ENCODE results near the gene EDC4.

DNA sequence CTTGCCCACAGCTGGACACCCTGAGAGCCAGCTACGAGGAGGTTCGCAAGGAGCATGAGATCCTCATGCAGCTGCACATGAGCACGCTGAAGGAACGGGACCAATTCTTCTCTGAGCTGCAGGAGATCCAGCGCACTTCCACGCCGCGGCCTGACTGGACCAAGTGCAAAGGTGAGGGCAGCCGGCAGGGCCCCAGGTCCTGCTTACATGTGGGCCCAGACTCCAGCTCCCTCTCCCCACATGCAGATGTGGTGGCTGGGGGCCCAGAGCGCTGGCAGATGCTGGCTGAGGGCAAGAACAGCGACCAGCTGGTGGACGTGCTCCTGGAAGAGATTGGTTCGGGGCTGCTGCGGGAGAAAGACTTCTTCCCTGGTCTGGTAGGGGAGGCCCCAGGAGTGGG lies 46.9 kb upstream of the EDC4 start:
- TF ChIP-seq, protein P1, sequence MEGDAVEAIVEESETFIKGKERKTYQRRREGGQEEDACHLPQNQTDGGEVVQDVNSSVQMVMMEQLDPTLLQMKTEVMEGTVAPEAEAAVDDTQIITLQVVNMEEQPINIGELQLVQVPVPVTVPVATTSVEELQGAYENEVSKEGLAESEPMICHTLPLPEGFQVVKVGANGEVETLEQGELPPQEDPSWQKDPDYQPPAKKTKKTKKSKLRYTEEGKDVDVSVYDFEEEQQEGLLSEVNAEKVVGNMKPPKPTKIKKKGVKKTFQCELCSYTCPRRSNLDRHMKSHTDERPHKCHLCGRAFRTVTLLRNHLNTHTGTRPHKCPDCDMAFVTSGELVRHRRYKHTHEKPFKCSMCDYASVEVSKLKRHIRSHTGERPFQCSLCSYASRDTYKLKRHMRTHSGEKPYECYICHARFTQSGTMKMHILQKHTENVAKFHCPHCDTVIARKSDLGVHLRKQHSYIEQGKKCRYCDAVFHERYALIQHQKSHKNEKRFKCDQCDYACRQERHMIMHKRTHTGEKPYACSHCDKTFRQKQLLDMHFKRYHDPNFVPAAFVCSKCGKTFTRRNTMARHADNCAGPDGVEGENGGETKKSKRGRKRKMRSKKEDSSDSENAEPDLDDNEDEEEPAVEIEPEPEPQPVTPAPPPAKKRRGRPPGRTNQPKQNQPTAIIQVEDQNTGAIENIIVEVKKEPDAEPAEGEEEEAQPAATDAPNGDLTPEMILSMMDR (IDR thresholded peaks at IDR 0.05): no peak
- TF ChIP-seq POLR2A (IDR thresholded peaks at IDR 0.05): no peak
- no peak for TF ChIP-seq EP300 (IDR thresholded peaks at IDR 0.05)

Measured in tibial nerve (tissue), 4 donors.